Smooth muscle cell (in vitro differentiated cells): ENCODE measurements around the gene ID2. TPM values are rescaled to one million over a fixed set of nuclear protein-coding genes. Genes with fewer than 3 reads are reported as not detected.

Source experiments
- DNase-seq: peaks from one replicate; lab custom pipeline; 2025; ENCODE audit not compliant: unreplicated experiment; lab: John Stamatoyannopoulos, UW
- H2AFZ ChIP-seq: fragments of 200-600 bp; sonication (generic); 2 replicates; pipeline ENCODE4 v1.6.0; 2016; ENCODE audit warnings: antibody characterized with exemption, low read depth, mild to moderate bottlenecking
- H3F3A ChIP-seq: fragments of 200-600 bp; sonication (generic); 2 replicates; pipeline ENCODE4 v1.6.0; 2017; ENCODE audit warnings: antibody characterized with exemption, low read depth
- H3K27ac ChIP-seq: fragments of 200-600 bp; sonication (generic); 2 replicates; pipeline ENCODE4 v1.5.1; 2016; ENCODE audit warnings: low read depth, mild to moderate bottlenecking
- H3K27me3 ChIP-seq: fragments of 200-600 bp; sonication (generic); 2 replicates; pipeline ENCODE4 v1.6.1; 2016; ENCODE audit warnings: low read depth, mild to moderate bottlenecking
- H3K36me3 ChIP-seq: fragments of 200-600 bp; sonication (generic); 2 replicates; pipeline ENCODE4 v1.5.1; 2016; ENCODE audit warnings: low read depth
- H3K4me1 ChIP-seq: fragments of 200-600 bp; sonication (generic); 2 replicates; pipeline ENCODE4 v1.5.1; 2016; ENCODE audit warnings: low read depth
- H3K4me2 ChIP-seq: fragments of 200-600 bp; sonication (generic); 2 replicates; pipeline ENCODE4 v1.6.0; 2016; ENCODE audit warnings: mild to moderate bottlenecking
- H3K4me3 ChIP-seq: fragments of 200-600 bp; sonication (generic); 2 replicates; pipeline ENCODE4 v1.5.1; 2016; ENCODE audit warnings: mild to moderate bottlenecking
- H3K79me2 ChIP-seq: fragments of 200-600 bp; sonication (generic); 2 replicates; pipeline ENCODE4 v1.6.0; 2016; ENCODE audit warnings: low read depth, mild to moderate bottlenecking
- H3K9ac ChIP-seq: fragments of 200-600 bp; sonication (generic); 2 replicates; pipeline ENCODE4 v1.6.0; 2016; ENCODE audit warnings: low read depth
- H3K9me3 ChIP-seq: fragments of 200-600 bp; sonication (generic); replicated peaks from 2 replicates; pipeline ENCODE4 v1.5.1; 2016; ENCODE audit warnings: low read depth
- H4K20me1 ChIP-seq: fragments of 200-600 bp; sonication (generic); 2 replicates; pipeline ENCODE4 v1.6.0; 2016; ENCODE audit warnings: low read depth
- CTCF ChIP-seq: fragments of 200-600 bp; sonication (generic); IDR thresholded peaks from 2 replicates; pipeline ENCODE4 v1.5.1; 2017; ENCODE audit warnings: borderline replicate concordance, mild to moderate bottlenecking, antibody characterized with exemption; ENCODE audit not compliant: insufficient read depth, poor library complexity, severe bottlenecking
- WGBS: methylation state at CpG from one replicate; pipeline ENCODE4 v1.1.7; 2016; ENCODE audit warnings: low lambda C conversion rate; 5-methylcytosine and 5-hydroxymethylcytosine counted together
- polyA plus RNA-seq: library from polyadenylated mRNA; unstranded; fragments of >200 nt; fragmentation: Nextera tagmentation; extraction: Ambion mirVana; gene quantifications from 2 replicates; pipeline ENCODE4 v1.2.1, GENCODE V29; 2016
- total RNA-seq: library from RNA; depleted of rRNA; stranded (reverse); fragments of >200 nt; gene quantifications from 2 replicates; pipeline ENCODE4 v1.2.3, GENCODE V29; 2014

ID2 gene
- total and polyA plus RNA-seq, 2 experiments from 2014 or later, result 83.9 to 218 TPM

- Histone ChIP-seq H3K4me2 (no peak overlapping the region), H3K79me2 (no peaks in the 10 kb centered on the region), H3K27me3 (no peaks in the 10 kb centered on the region), H4K20me1 (no peaks in the 10 kb centered on the region), H3F3A (peaks cover 16% of the 10 kb centered on the region), H3K9me3 (no peaks in the 10 kb centered on the region), H3K4me3 (no peak overlapping the region), H3K9ac (no peak overlapping the region), H3K36me3 (no peaks in the 10 kb centered on the region), H3K27ac (no peak overlapping the region), H3K4me1 (peaks cover 22% of the 10 kb centered on the region), H2AFZ (no peak overlapping the region)
- DNase-seq, result no peak
- 94% methylated on average over 8 of the region's 8 CpGs for WGBS
- TF ChIP-seq CTCF, result no peak
Measured at GRCh38 chr2:8674420-8675009, 7.3 kb upstream of the ID2 start.

- Histone ChIP-seq H2AFZ (no peak overlapping the region), H3K9ac (no peak overlapping the region), H3K27ac (no peak overlapping the region), H3F3A (peaks cover 26% of the 10 kb centered on the region), H3K36me3 (no peaks in the 10 kb centered on the region), H3K79me2 (no peaks in the 10 kb centered on the region), H3K27me3 (no peaks in the 10 kb centered on the region), H3K4me1 (peaks cover 32% of the 10 kb centered on the region), H4K20me1 (no peaks in the 10 kb centered on the region), H3K4me2 (no peak overlapping the region), H3K4me3 (no peak overlapping the region), H3K9me3 (no peaks in the 10 kb centered on the region)
- no peak for DNase-seq
- WGBS, result 85% methylated on average over 5 of the region's 5 CpGs
- TF ChIP-seq CTCF, result no peak
Measured at GRCh38 chr2:8675543-8675942, 6.3 kb upstream of the ID2 start.

- H3K9me3 ChIP-seq, result no peaks in the 10 kb centered on the region
- 14% methylated on average over 51 of the region's 51 CpGs for WGBS
- peaks cover 36% of the 10 kb centered on the region for H3K4me1 ChIP-seq
- H3K9ac ChIP-seq, result peak overlapping the region; percentile 68
- TF ChIP-seq CTCF, result no peak
- H3K27me3 ChIP-seq, result no peaks in the 10 kb centered on the region
- no peaks in the 10 kb centered on the region for H4K20me1 ChIP-seq
- H3K36me3 ChIP-seq, result no peaks in the 10 kb centered on the region
- H3K4me3 ChIP-seq, result peak overlapping the region; percentile 56
- H3F3A ChIP-seq, result peaks cover 35% of the 10 kb centered on the region
- H2AFZ ChIP-seq, result peak overlapping the region; percentile 82
- peak overlapping the region; percentile 89 for H3K4me2 ChIP-seq
- H3K79me2 ChIP-seq, result no peaks in the 10 kb centered on the region
- peak overlapping the region; percentile 73 for H3K27ac ChIP-seq
- no peak for DNase-seq
Measured at GRCh38 chr2:8676191-8676920, 5.5 kb upstream of the ID2 start.
